Activated CD8-positive, alpha-beta memory T cell treated with anti-CD3 and anti-CD28 coated beads for 4 hours (primary cell): ENCODE results near the gene SLF2.
A peak's percentile ranks its signal among the peaks of the same experiment; 100 is the strongest.
"Not testable (repeated sequence)": the region's sequence is repeated elsewhere in the genome, so short reads cannot be mapped to it uniquely, and the experiment has no call there.

Experiments
- DNase-seq, 2 donors: peaks; one replicate each; pipeline ENCODE4 v3.0.0-alpha.2; 2020; ENCODE audit warnings: low read depth in 2 of 2

The SLF2 gene

GRCh38 chr10:100962351-100963080 is 49.8 kb downstream of the SLF2 start:
- no peak for DNase-seq

GRCh38 chr10:100963826-100964225 is 51.1 kb downstream of the SLF2 start:
- no peak for DNase-seq

- no peak for DNase-seq
Measured at GRCh38 chr10:100965820-100966219, 53.1 kb downstream of the SLF2 start.

GRCh38 chr10:100966887-100967286 is 54.1 kb downstream of the SLF2 start:
- no peak for DNase-seq

GRCh38 chr10:100967332-100967731 is 54.6 kb downstream of the SLF2 start:
- DNase-seq: no peak

- no peak for DNase-seq
Measured at GRCh38 chr10:100968062-100968736, 55.4 kb downstream of the SLF2 start.

GRCh38 chr10:100968863-100969186 is 56.1 kb downstream of the SLF2 start:
- no peak for DNase-seq

- no peak for DNase-seq
Measured at GRCh38 chr10:100969187-100970075, 56.7 kb downstream of the SLF2 start, which contains the start of gene SEMA4G. SEMA4G (plus strand) TSS chr10:100969504; CDS start chr10:100972913, 3,409 bp downstream.

- peak in 1 of 2 donors; percentile 17 for DNase-seq
Measured at GRCh38 chr10:100970076-100970913, 57.5 kb downstream of the SLF2 start.

GRCh38 chr10:100970914-100971811 is 58.4 kb downstream of the SLF2 start:
- no peak for DNase-seq

GRCh38 chr10:100972115-100972903 is 59.5 kb downstream of the SLF2 start:
- no peak for DNase-seq

GRCh38 chr10:100972904-100973535 is 60.3 kb downstream of the SLF2 start:
- DNase-seq: no peak

GRCh38 chr10:100975397-100975796 is 62.6 kb downstream of the SLF2 start:
- DNase-seq: not testable (repeated sequence)

GRCh38 chr10:100976906-100977305 is 64.1 kb downstream of the SLF2 start:
- no peak for DNase-seq

- DNase-seq: no peak
Measured at GRCh38 chr10:100977436-100977835, 64.7 kb downstream of the SLF2 start.

GRCh38 chr10:100978121-100978900 is 65.5 kb downstream of the SLF2 start:
- no peak for DNase-seq

- no peak for DNase-seq
Measured at GRCh38 chr10:100978901-100979195, 66.1 kb downstream of the SLF2 start.

- no peak for DNase-seq
Measured at GRCh38 chr10:100979791-100980272, 67.1 kb downstream of the SLF2 start.
